Thyroid gland (tissue), 4 donors: ENCODE results near the gene CLEC4G.

Experiments used
- CTCF ChIP-seq, 6 experiments: fragments of 200-600 bp in 3 of 6; fragments of 450-650 bp in 3 of 6; sonication (generic) in 3 of 6; IDR thresholded peaks; one replicate each; pipeline ENCODE4 v1.5.1; 2016 to 2019; ENCODE audit warnings: antibody characterized with exemption in 6 of 6, mild to moderate bottlenecking in 2 of 6, inconsistent platforms in 1 of 6, moderate library complexity in 1 of 6
- POLR2A ChIP-seq, 2 donors: fragments of 450-650 bp; IDR thresholded peaks; one replicate each; pipeline ENCODE4 v1.6.1; 2017; ENCODE audit warnings: antibody characterized with exemption in 2 of 2, mild to moderate bottlenecking in 2 of 2, moderate library complexity in 1 of 2

- no peak for TF ChIP-seq CTCF (IDR thresholded peaks at IDR 0.05)
- no peak for TF ChIP-seq POLR2A (IDR thresholded peaks at IDR 0.05)
Measured at GRCh38 chr19:7698583-7698982, 33.3 kb downstream of the CLEC4G start.
